H1 (cell line): ENCODE measurements around the gene TDRD1. TPM values are rescaled to one million over a fixed set of nuclear protein-coding genes. Genes with fewer than 3 reads are reported as not detected.

Experiments used
- EP300 ChIP-seq, 2 experiments: IDR thresholded peaks; 1 replicate in 1 of 2; 2 replicates in 1 of 2; pipeline ENCODE4 v1.6.1; 2011 to 2012; ENCODE audit warnings: low read depth in 2 of 2, low read length in 2 of 2, mild to moderate bottlenecking in 2 of 2, borderline replicate concordance in 1 of 2, inconsistent platforms in 1 of 2, moderate library complexity in 1 of 2
- GTF2F1 ChIP-seq: IDR thresholded peaks from 2 replicates; pipeline ENCODE4 v1.6.1; 2012; ENCODE audit warnings: low read depth, low read length, improper control_type of control experiment, borderline replicate concordance
- JUN ChIP-seq: IDR thresholded peaks from 2 replicates; pipeline ENCODE4 v1.6.1; 2011; ENCODE audit warnings: low read depth, mild to moderate bottlenecking, improper control_type of control experiment, low read length
- KDM4A ChIP-seq: IDR thresholded peaks from one replicate; pipeline ENCODE4 v1.7.1; 2012; ENCODE audit warnings: low read depth, mild to moderate bottlenecking, moderate library complexity, low read length, inconsistent platforms; ENCODE audit not compliant: severe bottlenecking
- RNF2 ChIP-seq: fragments of 200-900, 300-1000 bp; sonication (generic); IDR thresholded peaks from 2 replicates; pipeline ENCODE4 v1.7.1; 2016; ENCODE audit warnings: borderline replicate concordance, low read depth, mild to moderate bottlenecking, antibody characterized with exemption, low read length; ENCODE audit not compliant: poor library complexity, severe bottlenecking; ENCODE audit errors: missing control alignments
- TCF12 ChIP-seq: IDR thresholded peaks from 2 replicates; pipeline ENCODE4 v1.6.1; 2011; ENCODE audit warnings: low read depth, mild to moderate bottlenecking, low read length
- polyA plus RNA-seq, 7 experiments: library from polyadenylated mRNA; depleted of rRNA in 3 of 7; stranded (reverse) in 5 of 7; unstranded in 2 of 7; fragments of >200 nt in 5 of 7; fragments of 200-250 nt in 2 of 7; gene quantifications; 1 replicate in 5 of 7; 2 replicates in 1 of 7; 4 replicates in 1 of 7; pipeline versions ENCODE4 v1.2.1 to v1.2.3, GENCODE V29; 2011 to 2013; ENCODE audit warnings: missing spikeins in 2 of 7, mixed read lengths in 2 of 7
- total RNA-seq: library from RNA; stranded (reverse); fragmentation: NEBNext Ultra II Directional; extraction: Animal tissue kit (Norgen Biotek cat#: 25700); gene quantifications from 2 replicates; pipeline ENCODE4 v1.2.1, GENCODE V29; 2021
- TF ChIP-seq, protein P1 (sequence below): IDR thresholded peaks from 2 replicates; pipeline ENCODE4 v1.6.1; 2011; ENCODE audit warnings: low read length, improper control_type of control experiment

The TDRD1 gene
- total and polyA plus RNA-seq, 2 of the 8 experiments (the other 6 are each of a cell fraction or from before 2014, with no cell fraction given), result 0.02 to 0.71 TPM

DNA sequence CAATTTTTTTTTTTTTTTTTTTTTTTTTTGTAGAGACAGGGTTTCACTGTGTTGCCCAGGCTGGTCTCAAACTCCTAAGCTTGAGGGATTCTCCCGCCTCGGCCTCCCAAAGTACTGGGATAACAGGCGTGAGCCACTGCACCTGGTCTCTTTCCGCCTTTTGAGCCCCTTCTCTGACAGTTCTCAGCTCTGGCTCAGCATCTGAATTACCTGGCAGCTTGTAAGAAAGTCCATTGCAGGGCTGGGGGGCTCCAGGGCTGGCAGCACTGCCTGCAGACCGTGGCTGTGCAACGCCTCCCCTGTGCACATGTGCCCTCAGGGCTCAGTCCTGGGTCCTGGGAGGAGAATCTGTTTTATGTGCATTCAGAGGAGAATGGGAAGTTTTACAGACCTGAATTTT is 97.5 kb downstream of the TDRD1 start (continued):
- TF ChIP-seq, protein P1, sequence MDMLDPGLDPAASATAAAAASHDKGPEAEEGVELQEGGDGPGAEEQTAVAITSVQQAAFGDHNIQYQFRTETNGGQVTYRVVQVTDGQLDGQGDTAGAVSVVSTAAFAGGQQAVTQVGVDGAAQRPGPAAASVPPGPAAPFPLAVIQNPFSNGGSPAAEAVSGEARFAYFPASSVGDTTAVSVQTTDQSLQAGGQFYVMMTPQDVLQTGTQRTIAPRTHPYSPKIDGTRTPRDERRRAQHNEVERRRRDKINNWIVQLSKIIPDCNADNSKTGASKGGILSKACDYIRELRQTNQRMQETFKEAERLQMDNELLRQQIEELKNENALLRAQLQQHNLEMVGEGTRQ, result no peak
- TF ChIP-seq TCF12, result no peak
- TF ChIP-seq GTF2F1, result no peak
- TF ChIP-seq KDM4A, result no peak
- no peak for TF ChIP-seq EP300 (IDR thresholded peaks at IDR 0.05; ENCODE audit: borderline replicate concordance in 1 of 2, low read depth in 2 of 2, low read length in 2 of 2)
- TF ChIP-seq JUN, result no peak
- TF ChIP-seq RNF2, result no peak
